ENCODE measurements around the gene CTNND2. TPM values are rescaled to one million over a fixed set of nuclear protein-coding genes. Genes with fewer than 3 reads are reported as not detected.

Gene CTNND2
- total RNA-seq, 1 donor from 2014 or later, result 8.0 TPM

- DNase-seq (ENCODE audit: low spot score), result no peak
Observed at GRCh38 chr5:11258001-11258400, 646.2 kb downstream of the CTNND2 start.

GRCh38 chr5:11252523-11252922, 651.7 kb downstream of the CTNND2 start:
- DNase-seq (ENCODE audit: low spot score), result no peak

GRCh38 chr5:11252075-11252474, 652.2 kb downstream of the CTNND2 start:
- no peak for DNase-seq (ENCODE audit: low spot score)

- DNase-seq (ENCODE audit: low spot score), result no peak
Observed at GRCh38 chr5:11251247-11251646, 653.0 kb downstream of the CTNND2 start.

- DNase-seq (ENCODE audit: low spot score), result no peak
Observed at GRCh38 chr5:11248966-11249365, 655.3 kb downstream of the CTNND2 start.

GRCh38 chr5:11247224-11247623, 657.0 kb downstream of the CTNND2 start:
- DNase-seq (ENCODE audit: low spot score), result no peak

- DNase-seq (ENCODE audit: low spot score), result no peak
Observed at GRCh38 chr5:11240293-11241190, 663.7 kb downstream of the CTNND2 start.

- no peak for DNase-seq (ENCODE audit: low spot score)
Observed at GRCh38 chr5:11239261-11240015, 664.8 kb downstream of the CTNND2 start.

GRCh38 chr5:11234501-11234911, 669.7 kb downstream of the CTNND2 start:
- DNase-seq (ENCODE audit: low spot score), result no peak

GRCh38 chr5:11230890-11231289, 673.4 kb downstream of the CTNND2 start:
- no peak for DNase-seq (ENCODE audit: low spot score)

- no peak for DNase-seq (ENCODE audit: low spot score)
Observed at GRCh38 chr5:11227064-11227463, 677.2 kb downstream of the CTNND2 start.

- DNase-seq (ENCODE audit: low spot score), result no peak
Observed at GRCh38 chr5:11224436-11225187, 679.6 kb downstream of the CTNND2 start.

GRCh38 chr5:11222169-11222568, 682.1 kb downstream of the CTNND2 start:
- no peak for DNase-seq (ENCODE audit: low spot score)

GRCh38 chr5:11214864-11215644, 689.2 kb downstream of the CTNND2 start:
- no peak for DNase-seq (ENCODE audit: low spot score)

GRCh38 chr5:11212706-11213105, 691.5 kb downstream of the CTNND2 start:
- DNase-seq (ENCODE audit: low spot score), result no peak

GRCh38 chr5:11197726-11198125, 706.5 kb downstream of the CTNND2 start:
- no peak for DNase-seq (ENCODE audit: low spot score)

- DNase-seq (ENCODE audit: low spot score), result no peak
Observed at GRCh38 chr5:11191673-11192072, 712.6 kb downstream of the CTNND2 start.

GRCh38 chr5:11182441-11183080, 721.7 kb downstream of the CTNND2 start:
- DNase-seq (ENCODE audit: low spot score), result no peak

- no peak for DNase-seq (ENCODE audit: low spot score)
Observed at GRCh38 chr5:11181940-11182339, 722.3 kb downstream of the CTNND2 start.

- no peak for DNase-seq (ENCODE audit: low spot score)
Observed at GRCh38 chr5:11180890-11181289, 723.4 kb downstream of the CTNND2 start.

Data from ureter (tissue), 1 donor.